K562 (cell line): ENCODE data around the gene WDR54. TPM values are rescaled to one million over a fixed set of nuclear protein-coding genes. Genes with fewer than 3 reads are reported as not detected.

Source experiments
- CBFB ChIP-seq: sonication (generic); formaldehyde crosslinking; IDR thresholded peaks from 2 replicates; pipeline ENCODE4 v1.4.0; 2020; ENCODE audit warnings: mild to moderate bottlenecking, missing genetic modification reagents
- GTF2A2 ChIP-seq: IDR thresholded peaks from 2 replicates; pipeline ENCODE4 v1.6.1; 2016; ENCODE audit warnings: mild to moderate bottlenecking, missing genetic modification characterization, missing compliant biosample characterization
- GTF2E2 ChIP-seq: fragments of 200-800 bp; sonication (Bioruptor generic); IDR thresholded peaks from 2 replicates; pipeline ENCODE4 v1.6.1; 2016; ENCODE audit warnings: missing genetic modification characterization, missing compliant biosample characterization
- MEF2D ChIP-seq: conservative IDR thresholded peaks from 2 replicates; pipeline ENCODE4 v1.6.1; 2016; ENCODE audit warnings: low read depth, missing genetic modification characterization, missing compliant biosample characterization
- SETDB1 ChIP-seq: IDR thresholded peaks from one replicate; pipeline ENCODE4 v1.6.1; 2012; ENCODE audit warnings: low read length, control low read depth, inconsistent platforms
- polyA plus RNA-seq, 8 experiments: library from polyadenylated mRNA; depleted of rRNA in 4 of 8; stranded (reverse) in 5 of 8; unstranded in 3 of 8; fragments of >200 nt; fragmentation: Nextera tagmentation in 2 of 8; fragmentation: Illumina TruSeq in 1 of 8; extraction: Ambion mirVana in 2 of 8; extraction: Trizol in 1 of 8; gene quantifications; 2 replicates each; pipeline versions ENCODE4 v1.2.1 to v1.2.3, GENCODE V29; 2011 to 2014; ENCODE audit warnings: inconsistent platforms in 1 of 8, missing spikeins in 1 of 8
- total RNA-seq, 7 experiments: library from RNA; depleted of rRNA in 6 of 7; stranded (reverse); fragments of >200 nt in 6 of 7; fragmentation: Illumina TruSeq in 2 of 7; extraction: Trizol in 2 of 7; gene quantifications; 2 replicates each; pipeline versions ENCODE4 v1.2.1 to v1.2.3, GENCODE V29; 2011 to 2021; ENCODE audit warnings: low replicate concordance in 1 of 7
- TF ChIP-seq, protein P1 (sequence below), 2 experiments: fragments of 450-650 bp in 1 of 2; sonication (generic) in 1 of 2; formaldehyde crosslinking in 1 of 2; IDR thresholded peaks; 2 replicates each; pipeline versions ENCODE4 v1.7.1 to v1.9.0; 2016 to 2022; ENCODE audit warnings: inconsistent platforms in 1 of 2, mild to moderate bottlenecking in 1 of 2, missing genetic modification reagents in 1 of 2
- TF ChIP-seq, protein P2 (sequence below): fragments of 250-450 bp; sonication (Bioruptor Pico); IDR thresholded peaks from 2 replicates; pipeline ENCODE4 v1.8.0; 2021; ENCODE audit warnings: borderline replicate concordance, mild to moderate bottlenecking, moderate library complexity; ENCODE audit not compliant: poor library complexity, severe bottlenecking
- TF ChIP-seq, protein P3 (sequence below): IDR thresholded peaks from 3 replicates; pipeline ENCODE4 v1.6.1; 2011; ENCODE audit warnings: borderline replicate concordance, mild to moderate bottlenecking; ENCODE audit not compliant: insufficient read length, insufficient read depth
- TF ChIP-seq, protein P4 (sequence below), 2 experiments: fragments of 450-650 bp in 1 of 2; sonication (generic) in 1 of 2; formaldehyde crosslinking; conservative IDR thresholded peaks; 2 replicates each; pipeline versions ENCODE4 v1.4.0 to v1.8.1; 2020 to 2022; ENCODE audit warnings: mild to moderate bottlenecking in 1 of 2, missing genetic modification reagents in 1 of 2
- TF ChIP-seq, protein P5 (sequence below): fragments of 450-650 bp; IDR thresholded peaks from 2 replicates; pipeline ENCODE4 v1.6.1; 2016; ENCODE audit warnings: borderline replicate concordance

WDR54 gene
- total and polyA plus RNA-seq, 9 of the 15 experiments (the other 6 are each of a cell fraction or from before 2014, with no cell fraction given) = 5.2 to 15.2 (median 7.4) TPM

DNA sequence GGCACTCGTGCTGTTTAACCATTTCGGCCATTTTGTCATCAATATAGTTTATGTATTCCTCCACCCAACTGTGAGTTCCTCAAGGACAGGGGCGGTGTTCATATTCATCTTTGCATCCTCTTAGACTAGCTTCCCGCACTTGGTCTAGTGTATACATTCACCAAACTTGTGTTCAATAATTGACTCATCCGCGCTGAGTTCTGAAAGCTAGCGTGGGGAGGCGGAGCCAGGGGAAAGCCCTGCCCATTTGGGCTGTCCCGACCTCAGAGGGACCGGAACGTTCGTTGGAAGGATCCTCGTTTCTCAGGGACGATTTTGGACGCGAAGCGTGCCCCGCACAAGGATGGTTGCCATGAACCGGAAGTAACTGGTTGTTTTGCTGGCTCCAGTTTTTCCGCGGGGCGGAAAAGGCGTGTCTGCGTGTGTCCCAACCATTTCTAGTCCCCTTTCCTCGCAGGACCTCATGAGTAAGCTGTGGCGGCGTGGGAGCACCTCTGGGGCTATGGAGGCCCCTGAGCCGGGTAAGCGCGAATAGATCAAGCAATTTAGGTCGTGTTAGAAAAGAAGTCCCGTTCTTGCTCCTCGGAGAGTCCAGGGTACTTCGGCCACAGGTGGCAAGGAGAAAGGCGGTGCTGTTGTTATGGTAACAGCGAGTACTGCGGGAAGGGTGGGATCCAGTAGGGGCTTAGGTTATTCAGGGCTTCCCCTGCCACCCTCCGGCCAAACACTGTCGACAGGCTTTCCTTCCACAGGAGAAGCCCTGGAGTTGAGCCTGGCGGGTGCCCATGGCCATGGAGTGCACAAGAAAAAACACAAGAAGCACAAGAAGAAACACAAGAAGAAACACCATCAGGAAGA lies 33.4 kb downstream of the WDR54 start, which contains the start of gene INO80B (continued):
- TF ChIP-seq, protein P1, sequence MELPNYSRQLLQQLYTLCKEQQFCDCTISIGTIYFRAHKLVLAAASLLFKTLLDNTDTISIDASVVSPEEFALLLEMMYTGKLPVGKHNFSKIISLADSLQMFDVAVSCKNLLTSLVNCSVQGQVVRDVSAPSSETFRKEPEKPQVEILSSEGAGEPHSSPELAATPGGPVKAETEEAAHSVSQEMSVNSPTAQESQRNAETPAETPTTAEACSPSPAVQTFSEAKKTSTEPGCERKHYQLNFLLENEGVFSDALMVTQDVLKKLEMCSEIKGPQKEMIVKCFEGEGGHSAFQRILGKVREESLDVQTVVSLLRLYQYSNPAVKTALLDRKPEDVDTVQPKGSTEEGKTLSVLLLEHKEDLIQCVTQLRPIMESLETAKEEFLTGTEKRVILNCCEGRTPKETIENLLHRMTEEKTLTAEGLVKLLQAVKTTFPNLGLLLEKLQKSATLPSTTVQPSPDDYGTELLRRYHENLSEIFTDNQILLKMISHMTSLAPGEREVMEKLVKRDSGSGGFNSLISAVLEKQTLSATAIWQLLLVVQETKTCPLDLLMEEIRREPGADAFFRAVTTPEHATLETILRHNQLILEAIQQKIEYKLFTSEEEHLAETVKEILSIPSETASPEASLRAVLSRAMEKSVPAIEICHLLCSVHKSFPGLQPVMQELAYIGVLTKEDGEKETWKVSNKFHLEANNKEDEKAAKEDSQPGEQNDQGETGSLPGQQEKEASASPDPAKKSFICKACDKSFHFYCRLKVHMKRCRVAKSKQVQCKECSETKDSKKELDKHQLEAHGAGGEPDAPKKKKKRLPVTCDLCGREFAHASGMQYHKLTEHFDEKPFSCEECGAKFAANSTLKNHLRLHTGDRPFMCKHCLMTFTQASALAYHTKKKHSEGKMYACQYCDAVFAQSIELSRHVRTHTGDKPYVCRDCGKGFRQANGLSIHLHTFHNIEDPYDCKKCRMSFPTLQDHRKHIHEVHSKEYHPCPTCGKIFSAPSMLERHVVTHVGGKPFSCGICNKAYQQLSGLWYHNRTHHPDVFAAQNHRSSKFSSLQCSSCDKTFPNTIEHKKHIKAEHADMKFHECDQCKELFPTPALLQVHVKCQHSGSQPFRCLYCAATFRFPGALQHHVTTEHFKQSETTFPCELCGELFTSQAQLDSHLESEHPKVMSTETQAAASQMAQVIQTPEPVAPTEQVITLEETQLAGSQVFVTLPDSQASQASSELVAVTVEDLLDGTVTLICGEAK (IDR thresholded peaks at IDR 0.05) = peak; percentile 100
- TF ChIP-seq, protein P1 (CRISPR knock-in tag; IDR thresholded peaks at IDR 0.05) = no peak
- peak; percentile 34 for TF ChIP-seq SETDB1
- no peak for TF ChIP-seq GTF2E2 (tag)
- TF ChIP-seq, protein P2, sequence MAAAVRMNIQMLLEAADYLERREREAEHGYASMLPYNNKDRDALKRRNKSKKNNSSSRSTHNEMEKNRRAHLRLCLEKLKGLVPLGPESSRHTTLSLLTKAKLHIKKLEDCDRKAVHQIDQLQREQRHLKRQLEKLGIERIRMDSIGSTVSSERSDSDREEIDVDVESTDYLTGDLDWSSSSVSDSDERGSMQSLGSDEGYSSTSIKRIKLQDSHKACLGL = peak; percentile 76
- TF ChIP-seq, protein P3, sequence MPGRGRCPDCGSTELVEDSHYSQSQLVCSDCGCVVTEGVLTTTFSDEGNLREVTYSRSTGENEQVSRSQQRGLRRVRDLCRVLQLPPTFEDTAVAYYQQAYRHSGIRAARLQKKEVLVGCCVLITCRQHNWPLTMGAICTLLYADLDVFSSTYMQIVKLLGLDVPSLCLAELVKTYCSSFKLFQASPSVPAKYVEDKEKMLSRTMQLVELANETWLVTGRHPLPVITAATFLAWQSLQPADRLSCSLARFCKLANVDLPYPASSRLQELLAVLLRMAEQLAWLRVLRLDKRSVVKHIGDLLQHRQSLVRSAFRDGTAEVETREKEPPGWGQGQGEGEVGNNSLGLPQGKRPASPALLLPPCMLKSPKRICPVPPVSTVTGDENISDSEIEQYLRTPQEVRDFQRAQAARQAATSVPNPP = no peak
- TF ChIP-seq, protein P4, sequence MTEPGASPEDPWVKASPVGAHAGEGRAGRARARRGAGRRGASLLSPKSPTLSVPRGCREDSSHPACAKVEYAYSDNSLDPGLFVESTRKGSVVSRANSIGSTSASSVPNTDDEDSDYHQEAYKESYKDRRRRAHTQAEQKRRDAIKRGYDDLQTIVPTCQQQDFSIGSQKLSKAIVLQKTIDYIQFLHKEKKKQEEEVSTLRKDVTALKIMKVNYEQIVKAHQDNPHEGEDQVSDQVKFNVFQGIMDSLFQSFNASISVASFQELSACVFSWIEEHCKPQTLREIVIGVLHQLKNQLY (CRISPR knock-in tag; conservative IDR thresholded peaks at IDR 0.05) = 0 out of 4 replicates have a peak, but pooled peaks of 1 of the 2 experiments have one; percentile 46
- TF ChIP-seq, protein P5, sequence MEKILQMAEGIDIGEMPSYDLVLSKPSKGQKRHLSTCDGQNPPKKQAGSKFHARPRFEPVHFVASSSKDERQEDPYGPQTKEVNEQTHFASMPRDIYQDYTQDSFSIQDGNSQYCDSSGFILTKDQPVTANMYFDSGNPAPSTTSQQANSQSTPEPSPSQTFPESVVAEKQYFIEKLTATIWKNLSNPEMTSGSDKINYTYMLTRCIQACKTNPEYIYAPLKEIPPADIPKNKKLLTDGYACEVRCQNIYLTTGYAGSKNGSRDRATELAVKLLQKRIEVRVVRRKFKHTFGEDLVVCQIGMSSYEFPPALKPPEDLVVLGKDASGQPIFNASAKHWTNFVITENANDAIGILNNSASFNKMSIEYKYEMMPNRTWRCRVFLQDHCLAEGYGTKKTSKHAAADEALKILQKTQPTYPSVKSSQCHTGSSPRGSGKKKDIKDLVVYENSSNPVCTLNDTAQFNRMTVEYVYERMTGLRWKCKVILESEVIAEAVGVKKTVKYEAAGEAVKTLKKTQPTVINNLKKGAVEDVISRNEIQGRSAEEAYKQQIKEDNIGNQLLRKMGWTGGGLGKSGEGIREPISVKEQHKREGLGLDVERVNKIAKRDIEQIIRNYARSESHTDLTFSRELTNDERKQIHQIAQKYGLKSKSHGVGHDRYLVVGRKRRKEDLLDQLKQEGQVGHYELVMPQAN = peak; percentile 98
- peak; percentile 69 for TF ChIP-seq MEF2D (tag)
- TF ChIP-seq CBFB (CRISPR knock-in tag) = peak; percentile 54; the same call in 1 of the 2 replicates
- no peak for TF ChIP-seq GTF2A2 (tag)
